A673 (cell line): ENCODE data around the gene FGF14.

Source experiments
- CTCF ChIP-seq: fragments of 300-800, 200-600 bp; sonication (generic); conservative IDR thresholded peaks from 2 replicates; pipeline ENCODE4 v1.5.1; 2017; ENCODE audit warnings: low read depth, mild to moderate bottlenecking, antibody characterized with exemption, low read length, moderate library complexity, mixed read lengths
- EZH2 ChIP-seq: fragments of 200-600 bp; sonication (generic); IDR thresholded peaks from 2 replicates; pipeline ENCODE4 v1.6.1; 2017; ENCODE audit warnings: borderline replicate concordance, low read depth, mild to moderate bottlenecking, mixed read lengths, antibody characterized with exemption, low read length; ENCODE audit not compliant: poor library complexity, severe bottlenecking

GRCh38 chr13:101706651-101707050 is 695.2 kb downstream of the FGF14 start:
- no peak for TF ChIP-seq CTCF
- no peak for TF ChIP-seq EZH2
